GF-D8 (cell line): Measurements from ENCODE around the gene KANSL1.

Experiments used
- DNase-seq: peaks from one replicate; lab custom pipeline; 2025; lab: John Stamatoyannopoulos, UW

Gene KANSL1

GRCh38 chr17:45980855-45981254 lies 212.4 kb downstream of the KANSL1 start:
- no peak for DNase-seq
